Effector memory CD4-positive, alpha-beta T cell (primary cell): ENCODE results near the gene MEGF8.
"Not testable (repeated sequence)": the region's sequence is repeated elsewhere in the genome, so short reads cannot be mapped to it uniquely, and the experiment has no call there.

Source experiments
- DNase-seq, 3 donors: peaks; one replicate each; pipeline ENCODE4 v3.0.0-alpha.2; 2020
- H3K27ac ChIP-seq: 2 replicates; pipeline ENCODE4 v1.7.0; 2013; ENCODE audit warnings: mild to moderate bottlenecking, low read length, moderate library complexity; ENCODE audit not compliant: insufficient read depth, poor library complexity, severe bottlenecking
- H3K27me3 ChIP-seq: replicated peaks from 2 replicates; pipeline ENCODE4 v1.7.0; 2013; ENCODE audit warnings: mild to moderate bottlenecking, low read length; ENCODE audit not compliant: insufficient read depth, control insufficient read depth, poor library complexity, severe bottlenecking
- H3K36me3 ChIP-seq: 2 replicates; pipeline ENCODE4 v1.7.0; 2013; ENCODE audit warnings: mild to moderate bottlenecking, low read length, moderate library complexity; ENCODE audit not compliant: control insufficient read depth, insufficient read depth
- H3K4me1 ChIP-seq: 2 replicates; pipeline ENCODE4 v1.7.0; 2013; ENCODE audit warnings: low read length, mild to moderate bottlenecking; ENCODE audit not compliant: control insufficient read depth, insufficient read depth, poor library complexity, severe bottlenecking
- H3K4me3 ChIP-seq: 2 replicates; pipeline ENCODE4 v1.7.0; 2013; ENCODE audit warnings: low read length, low read depth, mild to moderate bottlenecking; ENCODE audit not compliant: insufficient read depth, poor library complexity, severe bottlenecking
- H3K9me3 ChIP-seq: 2 replicates; pipeline ENCODE4 v1.7.0; 2013; ENCODE audit warnings: mild to moderate bottlenecking, low read length, moderate library complexity; ENCODE audit not compliant: control insufficient read depth

MEGF8 gene

GRCh38 chr19:42330241-42330711 lies 4.8 kb downstream of the MEGF8 start:
- H3K27ac ChIP-seq: no peak overlapping the region
- no peaks in the 10 kb centered on the region for H3K9me3 ChIP-seq
- no peaks in the 10 kb centered on the region for H3K27me3 ChIP-seq
- no peak overlapping the region for H3K4me3 ChIP-seq
- no peak for DNase-seq
- peaks cover 7% of the 10 kb centered on the region for H3K4me1 ChIP-seq
- no peaks in the 10 kb centered on the region for H3K36me3 ChIP-seq

GRCh38 chr19:42331333-42331732 lies 5.9 kb downstream of the MEGF8 start:
- not testable (repeated sequence) for H3K36me3 ChIP-seq, H3K9me3 ChIP-seq, DNase-seq, H3K4me3 ChIP-seq, H3K27me3 ChIP-seq, H3K4me1 ChIP-seq, H3K27ac ChIP-seq

- Histone ChIP-seq H3K4me3 (no peak overlapping the region), H3K36me3 (no peaks in the 10 kb centered on the region)
- no peak for DNase-seq
Measured at GRCh38 chr19:42332059-42332458, 6.6 kb downstream of the MEGF8 start.

GRCh38 chr19:42333018-42333417 lies 7.6 kb downstream of the MEGF8 start:
- Histone ChIP-seq H3K4me3 (no peak overlapping the region), H3K9me3 (no peaks in the 10 kb centered on the region), H3K4me1 (no peaks in the 10 kb centered on the region), H3K27me3 (no peaks in the 10 kb centered on the region), H3K27ac (no peak overlapping the region), H3K36me3 (no peaks in the 10 kb centered on the region)
- no peak for DNase-seq

More at GRCh38 chr19:42332059-42332458, 6.6 kb downstream of the MEGF8 start:
- Histone ChIP-seq H3K9me3 (no peaks in the 10 kb centered on the region), H3K27me3 (no peaks in the 10 kb centered on the region), H3K27ac (no peak overlapping the region), H3K4me1 (no peaks in the 10 kb centered on the region)

GRCh38 chr19:42333975-42334696 lies 8.7 kb downstream of the MEGF8 start:
- no peaks in the 10 kb centered on the region for H3K36me3 ChIP-seq

GRCh38 chr19:42334697-42335373 lies 9.4 kb downstream of the MEGF8 start:
- Histone ChIP-seq H3K27ac (no peak overlapping the region), H3K4me1 (no peaks in the 10 kb centered on the region), H3K36me3 (no peaks in the 10 kb centered on the region), H3K4me3 (no peak overlapping the region), H3K9me3 (no peaks in the 10 kb centered on the region), H3K27me3 (no peaks in the 10 kb centered on the region)
- no peak for DNase-seq

More at GRCh38 chr19:42333975-42334696, 8.7 kb downstream of the MEGF8 start:
- Histone ChIP-seq H3K4me3 (no peak overlapping the region), H3K9me3 (no peaks in the 10 kb centered on the region), H3K4me1 (no peaks in the 10 kb centered on the region), H3K27ac (no peak overlapping the region), H3K27me3 (no peaks in the 10 kb centered on the region)
- DNase-seq: no peak

GRCh38 chr19:42335374-42335936 lies 10.0 kb downstream of the MEGF8 start:
- Histone ChIP-seq H3K27ac (no peak overlapping the region), H3K4me1 (no peaks in the 10 kb centered on the region), H3K9me3 (no peaks in the 10 kb centered on the region), H3K4me3 (no peak overlapping the region), H3K27me3 (no peaks in the 10 kb centered on the region), H3K36me3 (no peaks in the 10 kb centered on the region)
- DNase-seq: no peak

- Histone ChIP-seq H3K36me3 (no peaks in the 10 kb centered on the region), H3K4me3 (no peak overlapping the region), H3K9me3 (no peaks in the 10 kb centered on the region), H3K27ac (no peak overlapping the region), H3K27me3 (no peaks in the 10 kb centered on the region), H3K4me1 (no peaks in the 10 kb centered on the region)
- DNase-seq: no peak
Measured at GRCh38 chr19:42335971-42336370, 10.5 kb downstream of the MEGF8 start.

GRCh38 chr19:42339126-42339860 lies 13.9 kb downstream of the MEGF8 start:
- H3K4me3 ChIP-seq, H3K27me3 ChIP-seq, H3K4me1 ChIP-seq, H3K36me3 ChIP-seq, H3K9me3 ChIP-seq, DNase-seq, H3K27ac ChIP-seq: not testable (repeated sequence)
